HEK293 (cell line): ENCODE results near the gene PHACTR1.

Experiments used
- CTCF ChIA-PET: fragments of 350-600 bp; formaldehyde crosslinking; extraction: SDS; loops from one replicate; lab custom pipeline; 2021; ENCODE audit warnings: antibody characterized with exemption; lab: Yijun Ruan, JAX
- POLR2A ChIA-PET: fragments of 300-600 bp; formaldehyde crosslinking; extraction: SDS; loops from one replicate; lab custom pipeline; 2020; ENCODE audit warnings: antibody characterized with exemption, inconsistent platforms; lab: Yijun Ruan, JAX
- H3K27ac ChIP-seq: fragments of 200-500 bp; sonication (Bioruptor generic); 2 replicates; pipeline ENCODE4 v1.5.1; 2014; ENCODE audit warnings: low read depth, low read length, control low read depth, inconsistent platforms; ENCODE audit errors: extremely low read depth
- H3K36me3 ChIP-seq, 2 experiments: fragments of 200-500 bp in 1 of 2; sonication (Bioruptor generic) in 1 of 2; 1 replicate in 1 of 2; 2 replicates in 1 of 2; pipeline ENCODE4 v1.5.1; 2014 to 2017; ENCODE audit warnings: inconsistent platforms in 2 of 2, low read length in 2 of 2; ENCODE audit not compliant: control insufficient read depth in 2 of 2, insufficient read depth in 1 of 2
- H3K4me1 ChIP-seq: fragments of 200-500 bp; sonication (Bioruptor generic); 2 replicates; pipeline ENCODE4 v1.5.1; 2014; ENCODE audit warnings: mild to moderate bottlenecking, low read length, inconsistent platforms; ENCODE audit not compliant: control insufficient read depth, insufficient read depth
- H3K4me3 ChIP-seq: 2 replicates; pipeline ENCODE4 v1.5.1; 2011; ENCODE audit warnings: low read depth, mild to moderate bottlenecking, control low read depth, low read length, moderate library complexity
- H3K9me3 ChIP-seq: fragments of 200-500 bp; sonication (Bioruptor generic); 2 replicates; pipeline ENCODE4 v1.5.1; 2014; ENCODE audit warnings: low read depth, low read length, inconsistent platforms; ENCODE audit not compliant: control insufficient read depth, insufficient read depth
- BCL11B ChIP-seq: fragments of 450-650 bp; formaldehyde crosslinking; IDR thresholded peaks from 2 replicates; pipeline ENCODE4 v1.5.1; 2016; ENCODE audit warnings: low read depth, missing biosample characterization, missing genetic modification characterization
- GLI4 ChIP-seq: fragments of 450-650 bp; formaldehyde crosslinking; IDR thresholded peaks from 2 replicates; pipeline ENCODE4 v1.5.1; 2016; ENCODE audit warnings: missing biosample characterization, missing genetic modification characterization
- MZF1 ChIP-seq: fragments of 450-650 bp; formaldehyde crosslinking; IDR thresholded peaks from 2 replicates; pipeline ENCODE4 v1.5.1; 2017; ENCODE audit warnings: missing biosample characterization, missing genetic modification characterization, borderline replicate concordance
- SCRT1 ChIP-seq: fragments of 450-650 bp; formaldehyde crosslinking; IDR thresholded peaks from 2 replicates; pipeline ENCODE4 v1.5.1; 2016; ENCODE audit warnings: missing biosample characterization, missing genetic modification characterization, borderline replicate concordance
- SP7 ChIP-seq: fragments of 450-650 bp; formaldehyde crosslinking; IDR thresholded peaks from 2 replicates; pipeline ENCODE4 v1.5.1; 2016; ENCODE audit warnings: missing biosample characterization, missing genetic modification characterization
- ZFP41 ChIP-seq: fragments of 450-650 bp; formaldehyde crosslinking; IDR thresholded peaks from 2 replicates; pipeline ENCODE4 v1.5.1; 2016; ENCODE audit warnings: missing biosample characterization, missing genetic modification characterization, borderline replicate concordance
- ZNF10 ChIP-seq: fragments of 450-650 bp; formaldehyde crosslinking; IDR thresholded peaks from 2 replicates; pipeline ENCODE4 v1.5.1; 2017; ENCODE audit warnings: missing biosample characterization, missing genetic modification characterization
- ZNF19 ChIP-seq: fragments of 450-650 bp; formaldehyde crosslinking; IDR thresholded peaks from 2 replicates; pipeline ENCODE4; 2016; ENCODE audit warnings: missing biosample characterization, missing genetic modification characterization, low read depth
- ZNF211 ChIP-seq: fragments of 450-650 bp; formaldehyde crosslinking; IDR thresholded peaks from 2 replicates; pipeline ENCODE4 v1.5.1; 2016; ENCODE audit warnings: low read depth, missing biosample characterization, missing genetic modification characterization
- ZNF24 ChIP-seq: fragments of 450-650 bp; formaldehyde crosslinking; IDR thresholded peaks from 2 replicates; pipeline ENCODE4 v1.5.1; 2016; ENCODE audit warnings: missing biosample characterization, missing genetic modification characterization
- ZNF335 ChIP-seq: fragments of 450-650 bp; formaldehyde crosslinking; conservative IDR thresholded peaks from 2 replicates; pipeline ENCODE4 v1.5.1; 2016; ENCODE audit warnings: missing biosample characterization, missing genetic modification characterization
- ZNF354C ChIP-seq: fragments of 450-650 bp; formaldehyde crosslinking; IDR thresholded peaks from 2 replicates; pipeline ENCODE4 v1.5.1; 2016; ENCODE audit warnings: missing biosample characterization, missing genetic modification characterization, low read depth, borderline replicate concordance
- ZNF366 ChIP-seq: fragments of 450-650 bp; formaldehyde crosslinking; conservative IDR thresholded peaks from 2 replicates; pipeline ENCODE4 v1.5.1; 2016; ENCODE audit warnings: missing biosample characterization, missing genetic modification characterization
- ZNF37A ChIP-seq: fragments of 450-650 bp; IDR thresholded peaks from 2 replicates; pipeline ENCODE4 v1.5.1; 2018; ENCODE audit warnings: missing biosample characterization, missing genetic modification characterization
- ZNF529 ChIP-seq: fragments of 450-650 bp; formaldehyde crosslinking; IDR thresholded peaks from 2 replicates; pipeline ENCODE4 v1.5.1; 2017; ENCODE audit warnings: missing genetic modification characterization, missing biosample characterization; ENCODE audit not compliant: insufficient replicate concordance
- ZNF530 ChIP-seq: fragments of 450-650 bp; formaldehyde crosslinking; IDR thresholded peaks from 2 replicates; pipeline ENCODE4 v1.5.1; 2016; ENCODE audit warnings: low read depth, missing biosample characterization, missing genetic modification characterization
- ZNF677 ChIP-seq: fragments of 450-650 bp; IDR thresholded peaks from 2 replicates; pipeline ENCODE4 v1.5.0; 2018; ENCODE audit warnings: missing biosample characterization, mild to moderate bottlenecking, missing genetic modification characterization, moderate library complexity
- ZNF747 ChIP-seq: fragments of 450-650 bp; formaldehyde crosslinking; IDR thresholded peaks from 2 replicates; pipeline ENCODE4 v1.5.1; 2016; ENCODE audit warnings: missing biosample characterization, missing genetic modification characterization
- TF ChIP-seq, protein P1 (sequence below): sonication (generic); formaldehyde crosslinking; IDR thresholded peaks from 2 replicates; pipeline ENCODE4 v1.8.1; 2022; ENCODE audit warnings: mild to moderate bottlenecking, moderate library complexity, missing genetic modification reagents
- TF ChIP-seq, protein P2 (sequence below): fragments of 450-650 bp; formaldehyde crosslinking; IDR thresholded peaks from 2 replicates; pipeline ENCODE4 v1.5.1; 2016; ENCODE audit warnings: missing biosample characterization, missing genetic modification characterization, borderline replicate concordance
- TF ChIP-seq, protein P3 (sequence below): fragments of 450-650 bp; formaldehyde crosslinking; IDR thresholded peaks from 2 replicates; pipeline ENCODE4 v1.5.1; 2016; ENCODE audit warnings: missing biosample characterization, missing genetic modification characterization
- TF ChIP-seq, protein P4 (sequence below): fragments of 450-650 bp; formaldehyde crosslinking; IDR thresholded peaks from 2 replicates; pipeline ENCODE4 v1.5.1; 2016; ENCODE audit warnings: missing biosample characterization, missing genetic modification characterization

PHACTR1 gene

DNA sequence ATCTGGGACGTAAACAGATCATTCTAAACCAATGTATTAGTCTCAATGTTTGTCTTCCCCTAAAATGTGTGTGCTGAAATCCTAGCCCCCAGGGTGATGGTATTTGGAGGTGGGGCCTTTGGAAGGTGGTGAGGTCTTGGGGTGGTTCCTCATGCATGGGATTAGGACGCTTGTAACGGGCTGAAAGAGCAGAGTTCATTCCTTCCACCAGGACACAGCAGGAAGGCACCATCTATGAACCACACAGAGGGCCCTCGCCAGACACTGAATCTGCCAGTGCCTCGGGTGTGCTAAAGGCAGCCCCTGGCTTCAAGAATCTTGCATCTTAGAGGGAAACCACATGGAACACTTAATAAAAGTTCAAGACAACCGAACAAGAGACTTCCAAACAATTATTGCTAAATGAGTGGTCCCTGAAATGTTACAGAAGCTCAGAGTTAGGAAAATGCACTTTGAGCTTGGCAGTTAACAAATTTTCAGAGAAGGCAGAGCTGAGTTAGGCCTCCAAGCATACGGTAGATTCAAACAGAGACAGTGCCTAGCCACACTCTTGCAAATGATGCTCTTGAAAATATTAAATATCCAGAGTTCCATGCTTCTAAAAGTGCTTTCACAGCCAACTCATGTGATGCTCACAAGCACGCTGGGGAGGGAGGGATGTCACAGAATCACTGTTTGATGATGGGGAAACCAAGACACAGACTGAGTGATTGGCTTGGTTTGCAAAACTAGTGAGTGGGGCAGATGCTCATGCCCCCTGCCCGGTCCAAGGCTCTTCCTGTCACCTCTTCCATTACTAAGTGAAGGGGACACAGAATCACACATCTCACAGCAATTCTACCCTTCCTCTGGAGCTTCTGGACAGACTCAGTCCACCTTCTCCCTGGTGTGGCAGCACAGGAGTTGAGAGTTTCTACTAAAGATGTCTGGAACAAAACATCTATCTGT is 584.4 kb downstream of the PHACTR1 start:
- Histone ChIP-seq H3K9me3 (no peaks in the 10 kb centered on the region), H3K27ac (no peak overlapping the region), H3K4me1 (peaks cover 6% of the 10 kb centered on the region), H3K4me3 (no peak overlapping the region), H3K36me3 (peaks cover 0 to 81% of the 10 kb centered on the region in 2 experiments; a peak in 2 of 3 replicates)
- CTCF ChIA-PET: no interaction called here
- TF ChIP-seq BCL11B (tag by site-specific recombination) (no peak), ZNF211 (tag by site-specific recombination) (no peak), ZNF335 (no peak), ZNF19 (no peak), ZNF747 (tag by site-specific recombination) (no peak), ZNF677 (no peak)
- TF ChIP-seq, protein P1, sequence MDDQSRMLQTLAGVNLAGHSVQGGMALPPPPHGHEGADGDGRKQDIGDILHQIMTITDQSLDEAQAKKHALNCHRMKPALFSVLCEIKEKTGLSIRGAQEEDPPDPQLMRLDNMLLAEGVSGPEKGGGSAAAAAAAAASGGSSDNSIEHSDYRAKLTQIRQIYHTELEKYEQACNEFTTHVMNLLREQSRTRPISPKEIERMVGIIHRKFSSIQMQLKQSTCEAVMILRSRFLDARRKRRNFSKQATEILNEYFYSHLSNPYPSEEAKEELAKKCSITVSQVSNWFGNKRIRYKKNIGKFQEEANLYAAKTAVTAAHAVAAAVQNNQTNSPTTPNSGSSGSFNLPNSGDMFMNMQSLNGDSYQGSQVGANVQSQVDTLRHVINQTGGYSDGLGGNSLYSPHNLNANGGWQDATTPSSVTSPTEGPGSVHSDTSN (CRISPR knock-in tag): no peak
- POLR2A ChIA-PET: no interaction called here

DNA sequence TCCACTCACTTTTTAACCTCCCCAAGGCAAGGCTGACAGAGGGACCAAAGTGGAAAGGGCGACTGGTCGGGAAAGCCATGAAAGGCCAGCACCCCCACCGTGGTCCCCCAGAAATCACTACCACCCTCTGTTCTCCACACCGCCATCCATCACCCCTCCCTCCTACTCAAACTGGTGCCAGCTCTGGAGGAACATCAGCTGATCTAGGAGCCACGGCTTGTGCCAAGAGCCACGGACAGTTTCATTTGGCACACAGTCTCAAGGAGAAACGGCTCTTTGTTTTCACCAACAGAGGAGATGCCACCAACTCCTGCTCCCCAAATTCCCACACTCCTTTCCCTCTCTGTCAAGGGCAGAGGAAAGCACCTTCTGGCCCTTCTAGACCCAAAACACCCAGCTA is 585.7 kb downstream of the PHACTR1 start:
- H3K4me1 ChIP-seq: peaks cover 6% of the 10 kb centered on the region
- POLR2A ChIA-PET: interaction anchor here (0.6 to 1.9 kb wide), 3 partner anchors 26 to 313 kb away, joined by 3 to 8 read pairs (median 3); partner anchors contain the start of genes NOL7 and TBC1D7
- peaks cover 7 to 83% of the 10 kb centered on the region in 2 experiments; a peak in 2 of 3 replicates for H3K36me3 ChIP-seq
- H3K9me3 ChIP-seq: no peaks in the 10 kb centered on the region
- CTCF ChIA-PET: interaction anchor here (0.6 kb wide), 1 partner anchor 274 kb away, joined by 4 read pairs; no protein-coding TSS in a partner anchor
- TF ChIP-seq, protein P2, sequence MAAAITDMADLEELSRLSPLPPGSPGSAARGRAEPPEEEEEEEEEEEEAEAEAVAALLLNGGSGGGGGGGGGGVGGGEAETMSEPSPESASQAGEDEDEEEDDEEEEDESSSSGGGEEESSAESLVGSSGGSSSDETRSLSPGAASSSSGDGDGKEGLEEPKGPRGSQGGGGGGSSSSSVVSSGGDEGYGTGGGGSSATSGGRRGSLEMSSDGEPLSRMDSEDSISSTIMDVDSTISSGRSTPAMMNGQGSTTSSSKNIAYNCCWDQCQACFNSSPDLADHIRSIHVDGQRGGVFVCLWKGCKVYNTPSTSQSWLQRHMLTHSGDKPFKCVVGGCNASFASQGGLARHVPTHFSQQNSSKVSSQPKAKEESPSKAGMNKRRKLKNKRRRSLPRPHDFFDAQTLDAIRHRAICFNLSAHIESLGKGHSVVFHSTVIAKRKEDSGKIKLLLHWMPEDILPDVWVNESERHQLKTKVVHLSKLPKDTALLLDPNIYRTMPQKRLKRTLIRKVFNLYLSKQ (tag by site-specific recombination): no peak
- no peak for TF ChIP-seq ZNF530
- TF ChIP-seq, protein P3, sequence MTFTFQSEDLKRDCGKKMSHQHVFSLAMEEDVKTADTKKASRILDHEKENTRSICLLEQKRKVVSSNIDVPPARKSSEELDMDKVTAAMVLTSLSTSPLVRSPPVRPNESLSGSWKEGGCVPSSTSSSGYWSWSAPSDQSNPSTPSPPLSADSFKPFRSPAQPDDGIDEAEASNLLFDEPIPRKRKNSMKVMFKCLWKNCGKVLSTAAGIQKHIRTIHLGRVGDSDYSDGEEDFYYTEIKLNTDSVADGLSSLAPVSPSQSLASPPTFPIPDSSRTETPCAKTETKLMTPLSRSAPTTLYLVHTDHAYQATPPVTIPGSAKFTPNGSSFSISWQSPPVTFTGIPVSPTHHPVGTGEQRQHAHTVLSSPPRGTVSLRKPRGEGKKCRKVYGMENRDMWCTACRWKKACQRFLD (tag by site-specific recombination): no peak
- TF ChIP-seq ZNF211 (tag by site-specific recombination): no peak
- TF ChIP-seq, all 188 proteins: peak for 0
- H3K4me3 ChIP-seq: no peak overlapping the region
- H3K27ac ChIP-seq: no peak overlapping the region; the same call in 1 of the 2 replicates

DNA sequence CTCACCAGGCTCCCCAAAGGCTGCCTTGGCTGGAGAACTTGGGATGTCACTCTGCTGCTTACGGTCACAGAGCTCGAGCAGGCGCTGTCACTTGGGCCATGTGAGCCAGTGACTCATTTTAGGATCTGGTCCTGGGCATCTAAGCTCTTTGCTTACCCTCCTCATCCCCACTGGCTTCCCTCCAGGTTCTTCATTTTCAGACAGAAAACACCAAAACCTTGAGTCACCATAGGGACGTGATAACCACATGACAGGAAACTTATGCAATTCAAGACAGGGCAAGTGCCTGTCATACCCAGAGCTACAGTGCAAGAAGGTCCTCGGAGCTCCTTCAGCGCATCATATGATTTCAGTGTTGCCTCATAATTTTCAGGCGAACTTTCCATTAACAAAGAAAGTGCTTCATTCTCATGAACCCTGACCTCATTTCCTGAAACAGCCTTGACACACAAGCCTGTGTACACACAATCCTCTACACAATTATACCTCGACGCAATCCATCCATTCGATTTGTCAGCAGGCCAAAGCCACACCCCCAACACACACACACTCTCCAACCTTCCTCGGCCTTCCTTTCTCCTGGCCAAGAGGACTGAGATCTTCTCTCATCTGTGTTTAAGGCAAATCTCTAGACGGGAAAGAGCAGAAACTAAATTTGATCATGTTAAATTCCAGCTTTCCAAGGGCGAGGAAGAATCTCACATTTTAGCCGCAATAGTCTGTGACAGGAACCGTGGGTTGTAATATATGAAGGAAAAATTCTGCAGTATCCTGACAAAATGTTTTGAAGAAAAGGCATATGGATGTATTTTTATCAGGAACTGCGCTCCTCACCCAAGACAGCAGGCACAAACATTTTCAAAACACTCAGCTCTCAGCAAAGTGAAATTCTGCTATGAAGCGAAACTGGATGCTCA is 586.4 kb downstream of the PHACTR1 start:
- CTCF ChIA-PET: interaction anchor here (0.6 kb wide), 3 partner anchors 24 to 273 kb away, joined by 3 to 4 read pairs (median 4); no protein-coding TSS in a partner anchor
- Histone ChIP-seq H3K27ac (peak overlapping the region; percentile 34), H3K9me3 (no peaks in the 10 kb centered on the region), H3K4me1 (peaks cover 6% of the 10 kb centered on the region), H3K4me3 (no peak overlapping the region), H3K36me3 (peaks cover 10 to 84% of the 10 kb centered on the region in 2 experiments; a peak in 2 of 3 replicates)
- POLR2A ChIA-PET: interaction anchor here (0.6 to 1.9 kb wide), 3 partner anchors 25 to 312 kb away, joined by 3 to 8 read pairs (median 3); partner anchors contain the start of genes NOL7 and TBC1D7
- TF ChIP-seq ZNF354C (tag by site-specific recombination) (no peak), SP7 (peak; percentile 42), GLI4 (tag by site-specific recombination) (no peak), ZNF10 (0 out of 2 replicates have a peak, but pooled peaks have one; percentile 15), ZNF24 (tag by site-specific recombination) (peak; percentile 57; the same call in 1 of the 2 replicates), SCRT1 (tag by site-specific recombination) (no peak), ZNF529 (tag by site-specific recombination) (no peak), ZNF37A (tag by site-specific recombination) (no peak), MZF1 (tag by site-specific recombination) (no peak), ZNF366 (tag by site-specific recombination) (peak; percentile 80), ZNF335 (peak; percentile 44), ZFP41 (no peak)
- TF ChIP-seq, protein P4, sequence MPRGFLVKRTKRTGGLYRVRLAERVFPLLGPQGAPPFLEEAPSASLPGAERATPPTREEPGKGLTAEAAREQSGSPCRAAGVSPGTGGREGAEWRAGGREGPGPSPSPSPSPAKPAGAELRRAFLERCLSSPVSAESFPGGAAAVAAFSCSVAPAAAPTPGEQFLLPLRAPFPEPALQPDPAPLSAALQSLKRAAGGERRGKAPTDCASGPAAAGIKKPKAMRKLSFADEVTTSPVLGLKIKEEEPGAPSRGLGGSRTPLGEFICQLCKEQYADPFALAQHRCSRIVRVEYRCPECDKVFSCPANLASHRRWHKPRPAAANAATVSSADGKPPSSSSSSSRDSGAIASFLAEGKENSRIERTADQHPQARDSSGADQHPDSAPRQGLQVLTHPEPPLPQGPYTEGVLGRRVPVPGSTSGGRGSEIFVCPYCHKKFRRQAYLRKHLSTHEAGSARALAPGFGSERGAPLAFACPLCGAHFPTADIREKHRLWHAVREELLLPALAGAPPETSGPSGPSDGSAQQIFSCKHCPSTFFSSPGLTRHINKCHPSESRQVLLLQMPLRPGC (tag by site-specific recombination): peak; percentile 64; the same call in 1 of the 2 replicates
